Mononuclear cell (primary cell): ENCODE data around the gene CRB1. TPM values are rescaled to one million over a fixed set of nuclear protein-coding genes. Genes with fewer than 3 reads are reported as not detected.

Experiments used
- H3K27me3 ChIP-seq: 2 replicates; pipeline ENCODE4 v1.6.0; 2011; ENCODE audit warnings: low read length, control low read depth; ENCODE audit not compliant: insufficient read depth
- H3K4me1 ChIP-seq: 2 replicates; pipeline ENCODE4 v1.5.1; 2011; ENCODE audit warnings: mild to moderate bottlenecking, low read length, control low read depth; ENCODE audit not compliant: insufficient read depth
- H3K4me3 ChIP-seq: 2 replicates; pipeline ENCODE4 v1.5.1; 2011; ENCODE audit warnings: mild to moderate bottlenecking, low read length, moderate library complexity
- H3K9me3 ChIP-seq: 2 replicates; pipeline ENCODE4 v1.5.1; 2011; ENCODE audit warnings: low read depth, mild to moderate bottlenecking, control low read depth, low read length
- total RNA-seq: library from RNA; depleted of rRNA; stranded (reverse); fragments of >200 nt; gene quantifications from one replicate; pipeline ENCODE4 v1.2.3, GENCODE V29; 2012

The CRB1 gene
- total RNA-seq = under 0.01 TPM

- Histone ChIP-seq H3K4me1 (no peaks in the 10 kb centered on the region), H3K4me3 (no peak within 1 kb of the TSS), H3K27me3 (no peaks in the 10 kb centered on the region), H3K9me3 (no peaks in the 10 kb centered on the region)
These were observed at the start of gene CRB1 for GRCh38 chr1:197268012-197268411. TSS of gene CRB1 (plus strand) at chr1:197268252. CDS start at chr1:197268413, 161 bp downstream.

GRCh38 chr1:197218857-197219256 lies 49.2 kb upstream of the CRB1 start:
- Histone ChIP-seq H3K4me1 (no peaks in the 10 kb centered on the region), H3K27me3 (no peaks in the 10 kb centered on the region), H3K4me3 (no peak overlapping the region), H3K9me3 (no peaks in the 10 kb centered on the region)

GRCh38 chr1:197222025-197222685 lies 45.9 kb upstream of the CRB1 start:
- H3K27me3 ChIP-seq = no peaks in the 10 kb centered on the region
- no peaks in the 10 kb centered on the region for H3K4me1 ChIP-seq
- H3K4me3 ChIP-seq = no peak overlapping the region
- H3K9me3 ChIP-seq = no peaks in the 10 kb centered on the region

- Histone ChIP-seq H3K4me1 (no peaks in the 10 kb centered on the region), H3K27me3 (no peaks in the 10 kb centered on the region), H3K9me3 (no peaks in the 10 kb centered on the region), H3K4me3 (no peak overlapping the region)
These were observed 45.3 kb upstream of the CRB1 start for GRCh38 chr1:197222780-197223179.

GRCh38 chr1:197224160-197224559 lies 43.9 kb upstream of the CRB1 start:
- Histone ChIP-seq H3K27me3 (no peaks in the 10 kb centered on the region), H3K9me3 (no peaks in the 10 kb centered on the region), H3K4me3 (no peak overlapping the region), H3K4me1 (no peaks in the 10 kb centered on the region)

- Histone ChIP-seq H3K4me3 (no peak overlapping the region), H3K4me1 (no peaks in the 10 kb centered on the region), H3K9me3 (no peaks in the 10 kb centered on the region), H3K27me3 (no peaks in the 10 kb centered on the region)
These were observed 42.4 kb upstream of the CRB1 start for GRCh38 chr1:197225611-197226010.

GRCh38 chr1:197234581-197234980 lies 33.5 kb upstream of the CRB1 start:
- H3K4me1 ChIP-seq = no peaks in the 10 kb centered on the region
- H3K27me3 ChIP-seq = no peaks in the 10 kb centered on the region
- H3K4me3 ChIP-seq = no peak overlapping the region
- H3K9me3 ChIP-seq = no peaks in the 10 kb centered on the region

- Histone ChIP-seq H3K4me1 (no peaks in the 10 kb centered on the region), H3K4me3 (no peak overlapping the region), H3K9me3 (no peaks in the 10 kb centered on the region), H3K27me3 (no peaks in the 10 kb centered on the region)
These were observed 32.7 kb upstream of the CRB1 start for GRCh38 chr1:197235355-197235754.

GRCh38 chr1:197247465-197247864 lies 20.6 kb upstream of the CRB1 start:
- Histone ChIP-seq H3K4me1 (no peaks in the 10 kb centered on the region), H3K9me3 (no peaks in the 10 kb centered on the region), H3K4me3 (no peak overlapping the region), H3K27me3 (no peaks in the 10 kb centered on the region)

- Histone ChIP-seq H3K27me3 (no peaks in the 10 kb centered on the region), H3K4me3 (no peak overlapping the region), H3K4me1 (no peaks in the 10 kb centered on the region), H3K9me3 (no peaks in the 10 kb centered on the region)
These were observed 18.7 kb upstream of the CRB1 start for GRCh38 chr1:197249324-197249723.

- no peak overlapping the region for H3K4me3 ChIP-seq
- no peaks in the 10 kb centered on the region for H3K9me3 ChIP-seq
- H3K27me3 ChIP-seq = no peaks in the 10 kb centered on the region
- no peaks in the 10 kb centered on the region for H3K4me1 ChIP-seq
These were observed 17.4 kb upstream of the CRB1 start for GRCh38 chr1:197250616-197251015.

- Histone ChIP-seq H3K9me3 (no peaks in the 10 kb centered on the region), H3K27me3 (no peaks in the 10 kb centered on the region)
These were observed 15.1 kb upstream of the CRB1 start for GRCh38 chr1:197252973-197253372.

GRCh38 chr1:197254866-197255265 lies 13.2 kb upstream of the CRB1 start:
- Histone ChIP-seq H3K4me1 (no peaks in the 10 kb centered on the region), H3K9me3 (no peaks in the 10 kb centered on the region), H3K27me3 (no peaks in the 10 kb centered on the region), H3K4me3 (no peak overlapping the region)

More at GRCh38 chr1:197252973-197253372, 15.1 kb upstream of the CRB1 start:
- Histone ChIP-seq H3K4me1 (no peaks in the 10 kb centered on the region), H3K4me3 (no peak overlapping the region)

- no peaks in the 10 kb centered on the region for H3K4me1 ChIP-seq
- no peak overlapping the region for H3K4me3 ChIP-seq
- no peaks in the 10 kb centered on the region for H3K27me3 ChIP-seq
- H3K9me3 ChIP-seq = no peaks in the 10 kb centered on the region
These were observed 3.0 kb upstream of the CRB1 start for GRCh38 chr1:197264936-197265567.

- Histone ChIP-seq H3K4me1 (no peaks in the 10 kb centered on the region), H3K9me3 (no peaks in the 10 kb centered on the region), H3K4me3 (no peak overlapping the region), H3K27me3 (no peaks in the 10 kb centered on the region)
These were observed 1.0 kb downstream of the CRB1 start for GRCh38 chr1:197269053-197269452.

GRCh38 chr1:197272791-197273190 lies 4.7 kb downstream of the CRB1 start:
- Histone ChIP-seq H3K4me1 (no peaks in the 10 kb centered on the region), H3K9me3 (no peaks in the 10 kb centered on the region), H3K27me3 (no peaks in the 10 kb centered on the region), H3K4me3 (no peak overlapping the region)
